K562 (cell line): ENCODE results near the gene CHD5. TPM values are rescaled to one million over a fixed set of nuclear protein-coding genes. Genes with fewer than 3 reads are reported as not detected.

ENCODE experiments used
- CBFB ChIP-seq: sonication (generic); formaldehyde crosslinking; IDR thresholded peaks from 2 replicates; pipeline ENCODE4 v1.4.0; 2020; ENCODE audit warnings: mild to moderate bottlenecking, missing genetic modification reagents
- EHMT2 ChIP-seq: fragments of 450-650 bp; IDR thresholded peaks from 2 replicates; pipeline ENCODE4 v1.6.1; 2018; ENCODE audit warnings: antibody characterized with exemption
- EWSR1 ChIP-seq: fragments of 450-650 bp; IDR thresholded peaks from 2 replicates; pipeline ENCODE4 v1.6.1; 2018; ENCODE audit warnings: borderline replicate concordance, mild to moderate bottlenecking, low read depth, moderate library complexity; ENCODE audit not compliant: partially characterized antibody
- GATA2 ChIP-seq: sonication (generic); formaldehyde crosslinking; IDR thresholded peaks from 2 replicates; pipeline ENCODE4 v1.4.0; 2020; ENCODE audit warnings: mild to moderate bottlenecking, missing genetic modification reagents
- GTF2E2 ChIP-seq: fragments of 200-800 bp; sonication (Bioruptor generic); IDR thresholded peaks from 2 replicates; pipeline ENCODE4 v1.6.1; 2016; ENCODE audit warnings: missing genetic modification characterization, missing compliant biosample characterization
- HCFC1 ChIP-seq: IDR thresholded peaks from 2 replicates; pipeline ENCODE4 v1.6.1; 2012; ENCODE audit warnings: low read depth, low read length, improper control_type of control experiment
- HDAC2 ChIP-seq: fragments of 450-650 bp; IDR thresholded peaks from 2 replicates; pipeline ENCODE4 v1.6.1; 2016; ENCODE audit warnings: mild to moderate bottlenecking
- HOMEZ ChIP-seq: fragments of 250-450 bp; sonication (Bioruptor Pico); IDR thresholded peaks from 2 replicates; pipeline ENCODE4 v1.4.0; 2020; ENCODE audit warnings: mild to moderate bottlenecking, moderate library complexity
- MAFF ChIP-seq: IDR thresholded peaks from 2 replicates; pipeline ENCODE4 v1.6.1; 2012; ENCODE audit warnings: low read length, improper control_type of control experiment
- NFATC3 ChIP-seq: fragments of 450-650 bp; IDR thresholded peaks from 2 replicates; pipeline ENCODE4 v1.6.1; 2017; ENCODE audit warnings: mild to moderate bottlenecking
- NR3C1 ChIP-seq: sonication (generic); formaldehyde crosslinking; IDR thresholded peaks from 2 replicates; pipeline ENCODE4 v1.8.1; 2022; ENCODE audit warnings: missing genetic modification reagents
- STAT6 ChIP-seq: sonication (generic); formaldehyde crosslinking; IDR thresholded peaks from 2 replicates; pipeline ENCODE4 v1.8.1; 2023; ENCODE audit warnings: mild to moderate bottlenecking, missing genetic modification reagents
- USF1 ChIP-seq: sonication (generic); formaldehyde crosslinking; IDR thresholded peaks from 2 replicates; pipeline ENCODE4 v1.9.0; 2022; ENCODE audit warnings: mild to moderate bottlenecking, missing genetic modification reagents
- YBX1 ChIP-seq: fragments of 450-650 bp; IDR thresholded peaks from 2 replicates; pipeline ENCODE4 v1.7.1; 2016; ENCODE audit warnings: mild to moderate bottlenecking
- ZC3H4 ChIP-seq: sonication (generic); formaldehyde crosslinking; IDR thresholded peaks from 2 replicates; pipeline ENCODE4 v1.9.0; 2021; ENCODE audit warnings: missing genetic modification reagents, borderline replicate concordance
- ZNF134 ChIP-seq: fragments of 250-450 bp; sonication (Bioruptor Pico); conservative IDR thresholded peaks from 2 replicates; pipeline ENCODE4 v1.4.0; 2020
- ZNF140 ChIP-seq: fragments of 250-450 bp; sonication (Bioruptor Pico); IDR thresholded peaks from 2 replicates; pipeline ENCODE4 v1.8.0; 2021; ENCODE audit warnings: moderate library complexity, mild to moderate bottlenecking, inconsistent platforms
- ZNF778 ChIP-seq: fragments of 450-650 bp; formaldehyde crosslinking; IDR thresholded peaks from 2 replicates; pipeline ENCODE4 v1.4.0; 2020; ENCODE audit warnings: mild to moderate bottlenecking, moderate library complexity
- polyA plus RNA-seq, 8 experiments: library from polyadenylated mRNA; depleted of rRNA in 4 of 8; stranded (reverse) in 5 of 8; unstranded in 3 of 8; fragments of >200 nt; fragmentation: Nextera tagmentation in 2 of 8; fragmentation: Illumina TruSeq in 1 of 8; extraction: Ambion mirVana in 2 of 8; extraction: Trizol in 1 of 8; gene quantifications; 2 replicates each; pipeline versions ENCODE4 v1.2.1 to v1.2.3, GENCODE V29; 2011 to 2014; ENCODE audit warnings: inconsistent platforms in 1 of 8, missing spikeins in 1 of 8
- total RNA-seq, 7 experiments: library from RNA; depleted of rRNA in 6 of 7; stranded (reverse); fragments of >200 nt in 6 of 7; fragmentation: Illumina TruSeq in 2 of 7; extraction: Trizol in 2 of 7; gene quantifications; 2 replicates each; pipeline versions ENCODE4 v1.2.1 to v1.2.3, GENCODE V29; 2011 to 2021; ENCODE audit warnings: low replicate concordance in 1 of 7

Gene CHD5
- total and polyA plus RNA-seq, 9 of the 15 experiments (the other 6 are each of a cell fraction or from before 2014, with no cell fraction given): 0.03 to 0.52 (median 0.11) TPM; not detected in 2

- TF ChIP-seq ZNF140 (CRISPR knock-in tag) (no peak), YBX1 (no peak), NR3C1 (CRISPR knock-in tag) (no peak), GTF2E2 (peak; percentile 97), EHMT2 (peak; percentile 64; the same call in 1 of the 2 replicates), HDAC2 (no peak), USF1 (peak; percentile 86), GATA2 (CRISPR knock-in tag) (no peak), ZNF134 (no peak; the same call in 1 of the 2 replicates), EWSR1 (no peak), NFATC3 (no peak; the same call in 1 of the 2 replicates), HOMEZ (peak; percentile 87; the same call in 1 of the 2 replicates), HCFC1 (peak; percentile 83), ZC3H4 (CRISPR knock-in tag) (no peak), ZNF778 (CRISPR knock-in tag) (no peak), MAFF (peak; percentile 74), STAT6 (CRISPR knock-in tag) (no peak), CBFB (peak; percentile 99)
- TF ChIP-seq, all 486 proteins: peak for 211
These were observed 19.4 kb upstream of the CHD5 start, which contains the start of gene RPL22 (continued) for GRCh38 chr1:6199298-6200187.
